GM18508 (cell line): ENCODE measurements around the gene TBX19.

Experiments used
- ATAC-seq: cut with Tn5 transposase; IDR thresholded peaks from one replicate; pipeline ENCODE4 v1.9.1; 2021; ENCODE audit warnings: moderate number of reproducible peaks; ENCODE audit not compliant: insufficient read depth, unreplicated experiment

Gene TBX19

DNA sequence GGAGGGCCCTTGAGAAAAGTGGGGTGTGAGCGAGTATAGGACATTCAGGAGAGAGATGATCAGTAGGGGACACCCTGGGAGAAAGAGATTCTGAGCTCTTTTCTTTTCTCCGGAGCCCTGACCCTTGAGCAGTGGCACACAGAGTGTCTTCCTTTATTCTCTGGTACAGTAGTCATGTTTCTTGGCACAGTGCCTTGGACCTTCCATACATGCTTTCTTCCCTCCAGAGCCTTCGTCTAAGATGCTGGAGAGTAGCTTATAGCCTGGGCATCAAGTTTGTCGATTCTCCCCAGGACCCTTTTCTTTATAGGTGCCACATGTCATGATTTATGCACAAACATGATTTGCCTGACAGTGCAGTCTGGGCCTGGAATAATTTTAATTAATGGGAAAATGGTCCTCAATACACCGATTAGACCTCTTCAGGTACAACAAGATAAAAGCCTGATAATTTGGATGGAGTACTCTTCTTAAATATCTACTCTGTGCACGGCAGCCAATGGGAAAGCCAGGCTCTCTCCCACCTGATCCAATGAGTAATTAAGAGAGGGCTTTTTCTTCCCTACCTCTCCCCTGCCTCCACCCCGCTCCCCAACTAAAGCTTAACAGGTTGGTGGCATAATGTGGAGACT lies at the start of gene TBX19:
TBX19 (plus strand) TSS at position 582 of the 632 bp plus-strand sequence. CDS start 214 bp downstream, outside the sequence.
- no peak for ATAC-seq

DNA sequence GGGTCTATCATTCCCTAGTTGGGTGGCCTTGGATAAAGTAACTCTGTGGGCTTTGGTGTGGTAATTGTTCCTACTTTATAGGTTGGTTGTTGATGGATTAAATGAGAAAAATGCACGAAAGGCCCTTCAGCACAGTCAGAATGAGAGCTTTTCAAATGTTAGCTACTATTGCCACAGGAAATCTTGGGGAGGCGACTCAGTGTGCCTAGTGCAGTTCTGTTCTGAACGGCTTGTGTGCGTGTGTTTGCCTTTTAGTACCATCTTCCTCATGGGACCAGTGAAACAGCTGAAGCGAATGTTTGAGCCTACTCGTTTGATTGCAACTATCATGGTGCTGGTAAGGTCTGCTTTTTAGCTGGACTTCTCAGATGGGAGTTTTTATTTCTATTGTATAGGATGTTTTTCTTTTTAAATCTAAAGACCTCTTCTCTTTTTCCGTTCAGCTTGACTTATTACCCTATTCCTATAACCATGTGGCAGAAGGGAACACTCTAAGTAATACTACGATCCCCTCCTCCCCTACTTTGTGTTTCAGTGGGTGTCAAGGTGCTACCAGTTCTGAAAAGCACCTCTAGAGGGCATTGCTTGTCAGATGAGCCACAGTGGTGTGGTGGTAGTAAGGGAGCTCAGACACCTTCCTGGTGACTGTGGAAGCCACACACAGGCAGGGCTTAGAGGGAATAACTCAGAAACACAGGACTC lies 45.7 kb upstream of the TBX19 start:
- peak; percentile 58 for ATAC-seq

DNA sequence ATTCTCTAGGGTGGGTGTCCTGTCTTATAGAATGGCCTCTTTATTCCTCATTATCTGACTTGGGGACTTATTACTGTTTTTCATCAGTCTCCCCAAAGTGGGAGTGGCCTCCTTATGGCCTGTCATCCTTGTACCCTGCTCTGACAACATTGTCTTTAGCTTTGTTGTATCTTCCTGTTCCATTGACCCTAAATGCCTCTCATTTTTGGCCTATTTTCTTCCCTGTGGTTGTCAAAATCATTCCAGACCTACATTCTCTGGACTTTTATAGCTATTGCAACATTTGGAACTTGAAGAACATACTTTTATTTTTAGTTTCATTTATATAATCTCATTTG lies 45.2 kb upstream of the TBX19 start:
- ATAC-seq, result no peak

DNA sequence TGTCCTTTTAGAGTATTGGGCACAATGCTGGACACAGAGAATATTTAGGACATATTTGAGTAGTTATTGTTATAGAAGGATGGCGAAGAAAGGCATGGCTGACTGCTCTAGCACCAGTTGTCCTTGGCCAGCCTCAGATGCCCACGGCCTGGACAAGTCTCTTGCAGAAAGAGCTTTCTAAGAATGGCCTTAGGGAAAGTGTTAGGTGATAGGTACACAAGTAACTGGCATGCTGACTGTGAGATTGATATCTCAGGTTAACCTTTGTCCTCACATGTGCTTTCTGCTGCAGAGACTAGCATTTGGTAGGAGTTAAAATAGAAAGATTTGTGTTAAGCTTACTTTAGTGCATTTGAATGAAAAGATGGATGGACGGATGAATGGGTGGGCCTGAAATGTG lies 44.7 kb upstream of the TBX19 start:
- no peak for ATAC-seq

DNA sequence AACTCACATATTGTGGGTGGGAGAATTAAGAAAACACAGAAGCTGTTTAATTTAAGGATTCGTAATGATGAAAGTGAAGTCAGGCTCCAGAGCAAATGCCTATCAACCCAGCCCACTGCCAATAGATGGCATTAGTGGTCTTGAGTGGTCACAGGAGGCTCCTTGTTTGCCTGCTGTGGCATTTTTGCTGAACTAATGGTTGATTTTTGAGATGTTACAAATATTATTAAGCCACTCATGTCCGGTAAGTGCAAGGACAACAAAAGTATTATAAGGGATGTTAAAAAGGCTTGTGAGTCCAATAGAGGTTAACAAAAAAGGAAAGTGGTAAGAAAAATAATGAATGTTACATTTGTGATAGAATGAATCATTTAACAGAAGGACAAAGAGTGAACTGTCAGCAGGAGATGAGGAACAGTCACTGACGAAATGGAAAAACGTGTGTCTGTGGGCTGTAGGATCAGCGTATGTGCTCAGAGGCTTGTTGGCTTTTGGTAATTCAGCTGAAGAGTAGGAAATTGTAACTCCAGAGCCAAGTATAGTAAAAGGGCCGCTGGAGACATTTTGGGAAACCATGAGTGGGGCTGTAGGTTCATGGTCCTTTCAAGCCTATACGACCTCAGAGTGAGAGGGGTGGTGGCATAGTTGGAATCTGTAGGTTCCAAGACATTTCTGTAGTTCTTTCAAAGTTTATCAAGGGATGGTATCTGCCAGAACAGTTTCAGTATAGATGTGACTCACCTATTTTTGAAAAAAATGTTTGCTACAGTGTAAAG lies 43.7 kb upstream of the TBX19 start:
- ATAC-seq, result no peak

DNA sequence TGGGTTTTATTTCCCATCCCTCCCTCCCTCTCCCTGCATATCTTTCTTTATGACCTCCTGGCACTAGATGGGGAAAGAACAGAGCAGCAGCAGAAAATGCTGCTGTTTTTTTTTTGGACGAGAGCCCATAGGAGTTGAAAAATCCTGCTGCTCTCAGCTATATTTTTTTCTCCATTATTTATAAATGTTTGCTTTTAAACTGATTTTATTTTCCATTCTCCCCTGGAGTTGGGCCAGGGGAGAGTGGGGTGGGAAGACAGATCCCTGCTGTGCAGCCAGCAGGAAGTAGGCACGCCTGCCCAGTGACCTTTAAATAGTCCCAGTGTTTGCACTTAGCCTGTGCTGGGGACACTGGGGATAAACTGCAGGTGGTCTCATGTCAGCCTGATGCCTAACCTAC lies 37.5 kb upstream of the TBX19 start:
- ATAC-seq, result no peak

DNA sequence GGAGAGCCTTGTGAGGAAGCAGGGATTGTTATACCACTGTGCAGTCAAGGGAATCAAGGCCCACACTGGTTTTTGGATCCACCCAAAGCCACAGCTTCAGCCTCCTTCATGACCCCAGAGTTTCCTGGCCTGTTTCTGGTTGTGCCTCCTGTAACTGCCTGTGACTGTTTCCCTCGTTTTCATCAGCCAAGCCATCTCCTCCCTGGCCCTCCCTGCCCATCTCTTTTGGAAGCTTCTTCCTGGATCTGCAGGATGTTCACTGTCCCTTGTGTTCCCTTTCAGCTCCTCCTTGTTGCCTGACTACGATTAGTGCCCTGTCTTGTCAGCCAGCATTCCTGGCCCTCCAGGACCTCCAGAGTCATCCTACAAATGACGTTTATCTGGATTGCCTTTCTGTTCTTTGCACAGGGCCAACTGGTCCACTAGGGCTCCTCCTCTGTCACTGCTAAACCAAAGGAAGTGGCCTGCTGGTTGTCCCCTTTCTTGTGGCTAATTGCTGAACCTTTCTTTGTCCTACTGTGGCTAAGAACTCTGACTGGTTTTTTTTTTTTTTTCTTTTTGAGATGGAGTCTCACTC lies 37.0 kb upstream of the TBX19 start:
- no peak for ATAC-seq

DNA sequence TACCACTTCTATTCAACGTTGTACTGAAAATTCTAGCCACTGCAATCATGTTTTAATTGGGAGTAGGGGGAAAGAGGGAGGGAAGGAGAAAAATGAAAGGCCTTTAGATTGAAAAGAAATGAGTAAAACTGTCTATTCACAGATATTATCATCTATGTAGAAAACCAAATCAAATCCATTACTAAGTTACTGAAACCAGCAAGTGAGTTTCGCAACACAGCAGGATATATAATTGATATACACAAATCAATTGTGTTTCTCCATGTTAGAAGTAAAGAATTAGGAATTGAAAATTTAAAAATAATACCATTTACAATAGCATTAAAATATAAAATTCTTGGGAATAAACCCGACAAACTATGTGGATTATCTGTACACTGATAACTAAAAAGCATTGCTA lies 35.6 kb upstream of the TBX19 start:
- ATAC-seq, result no peak

DNA sequence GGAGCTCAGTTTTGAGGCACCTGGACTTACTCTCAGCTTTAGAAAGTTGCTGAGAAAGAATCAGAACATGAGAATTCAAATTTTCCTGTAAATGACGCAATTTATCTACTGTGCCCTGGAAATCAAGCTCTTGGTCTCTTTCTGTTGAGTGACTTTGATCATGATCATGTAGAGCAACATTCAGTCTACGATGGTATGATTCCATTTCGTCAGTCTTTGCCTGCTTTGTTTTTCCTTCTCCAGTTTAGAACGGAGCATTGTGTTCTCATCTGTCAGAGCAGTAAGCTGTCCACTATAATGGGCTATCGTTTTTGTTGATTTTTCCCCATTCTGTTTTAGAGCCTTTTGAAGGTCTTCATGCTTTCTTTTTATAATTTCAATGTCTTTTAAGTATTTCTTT lies 34.2 kb upstream of the TBX19 start:
- ATAC-seq, result no peak

DNA sequence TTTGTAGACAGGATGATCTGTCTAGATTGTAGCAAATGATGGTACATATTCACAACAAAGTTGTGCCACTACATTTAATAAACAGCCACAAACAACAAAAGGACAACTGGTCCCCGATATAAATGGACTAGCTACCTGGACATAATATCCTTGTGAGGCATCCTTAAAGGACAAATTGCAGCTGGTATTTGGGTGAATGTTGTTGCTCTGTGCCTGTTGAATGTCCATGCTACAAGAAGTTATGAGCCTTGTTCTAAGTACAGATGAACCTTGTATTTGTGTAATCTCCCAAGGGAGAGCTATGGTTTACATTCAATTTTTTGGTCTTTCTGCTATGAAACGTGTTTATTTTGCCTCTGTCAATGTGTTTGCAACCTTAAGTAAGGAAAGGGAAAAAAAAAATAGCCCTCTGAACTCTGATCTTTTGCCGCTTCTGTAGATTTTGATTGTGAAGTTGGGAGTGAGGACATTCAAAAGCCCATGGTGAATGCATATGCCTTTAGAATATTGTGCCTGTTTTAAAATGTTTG lies 28.4 kb upstream of the TBX19 start:
- no peak for ATAC-seq

DNA sequence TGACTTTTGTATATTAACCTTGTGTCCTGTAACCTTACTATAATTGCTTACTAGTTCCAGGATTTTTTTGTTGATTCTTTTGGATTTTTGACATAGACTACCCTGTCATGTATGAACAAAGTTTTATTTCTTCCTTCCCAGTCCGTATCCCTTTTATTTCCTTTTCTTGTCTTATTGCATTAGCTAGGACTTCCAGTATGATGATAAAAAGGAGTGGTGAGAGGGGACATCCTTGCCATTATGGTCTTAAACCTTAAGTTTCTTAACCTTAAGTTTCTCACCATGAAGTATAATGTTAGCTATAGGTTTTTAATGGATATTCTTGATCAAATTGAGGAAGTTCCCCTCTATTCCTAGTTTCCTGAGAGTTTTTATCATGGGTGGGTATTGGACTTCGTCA lies 24.5 kb upstream of the TBX19 start:
- ATAC-seq, result no peak

DNA sequence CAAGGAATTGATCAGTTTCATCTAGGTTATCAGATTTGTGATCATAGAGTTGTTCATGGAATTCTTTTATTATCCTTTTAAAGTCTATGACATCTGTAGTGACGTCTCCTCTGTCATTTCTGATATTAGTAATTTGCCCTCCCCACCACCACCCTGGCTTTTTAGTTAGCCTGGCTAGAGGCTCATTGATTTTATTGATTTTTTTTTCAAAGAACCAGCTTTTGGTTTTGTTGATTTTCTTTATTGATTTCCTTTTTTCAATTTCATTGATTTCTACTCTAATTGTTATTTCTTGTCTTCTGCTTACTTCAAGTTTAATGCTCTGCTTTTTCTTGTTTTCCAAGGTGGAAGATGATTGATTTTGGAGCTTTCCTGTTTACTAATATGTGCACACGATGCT lies 23.3 kb upstream of the TBX19 start:
- no peak for ATAC-seq

DNA sequence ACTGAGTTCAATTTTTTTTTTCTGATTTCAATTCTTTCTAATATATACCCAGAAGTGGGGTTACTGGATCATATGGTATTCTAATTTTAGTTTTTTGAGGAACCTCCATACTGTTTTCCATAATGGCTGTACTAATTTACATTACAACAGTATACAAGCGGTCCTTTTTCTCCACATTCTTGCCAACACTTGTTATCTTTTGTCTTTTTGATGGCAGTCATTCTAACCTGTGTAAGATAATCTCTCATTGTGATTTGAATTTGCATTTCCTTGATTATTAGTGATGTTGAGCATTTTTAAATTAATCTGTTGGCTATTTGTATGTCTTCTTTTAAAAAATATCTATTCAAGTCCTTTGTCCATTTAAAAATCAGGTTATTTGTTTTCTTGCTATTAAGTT lies 21.1 kb upstream of the TBX19 start:
- ATAC-seq, result no peak

DNA sequence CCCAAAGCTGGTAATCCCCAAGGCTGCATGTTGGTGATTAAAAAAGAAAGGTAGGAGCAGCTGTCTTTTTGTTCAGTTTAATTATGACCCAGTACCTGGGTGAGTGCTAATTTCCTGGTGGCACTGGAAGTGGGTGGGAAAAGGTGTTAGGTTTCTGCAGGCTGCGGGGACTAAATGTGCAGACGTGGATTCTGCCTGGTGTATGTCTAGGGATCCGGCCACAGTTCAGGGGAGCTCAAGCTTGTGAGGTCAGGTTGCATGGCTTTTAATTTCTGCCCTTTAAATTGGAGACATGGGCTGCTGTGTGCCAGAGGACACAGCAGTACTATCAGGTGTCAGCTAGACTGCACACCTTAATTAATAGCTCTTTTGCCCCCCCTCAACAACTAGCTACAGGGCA lies 20.3 kb upstream of the TBX19 start:
- ATAC-seq, result no peak

DNA sequence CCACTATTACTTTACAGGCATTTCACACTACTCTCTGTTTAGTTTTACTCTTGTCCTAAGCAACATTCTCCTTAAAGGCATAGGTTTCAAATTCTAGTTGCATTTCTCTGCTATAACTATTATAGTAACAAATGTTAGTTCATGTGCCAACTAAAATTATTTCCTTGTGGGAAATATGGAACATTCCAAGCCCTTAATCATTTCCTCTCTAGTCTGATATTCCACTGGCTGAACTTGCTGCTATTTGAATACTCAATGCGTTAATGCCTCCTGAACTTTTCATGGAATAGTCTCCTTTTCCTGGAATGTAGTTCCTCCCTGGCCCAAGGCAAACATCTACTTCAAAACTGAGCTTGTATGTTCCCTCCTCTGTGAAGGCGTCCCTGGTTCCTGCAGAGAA lies 19.3 kb upstream of the TBX19 start:
- no peak for ATAC-seq

DNA sequence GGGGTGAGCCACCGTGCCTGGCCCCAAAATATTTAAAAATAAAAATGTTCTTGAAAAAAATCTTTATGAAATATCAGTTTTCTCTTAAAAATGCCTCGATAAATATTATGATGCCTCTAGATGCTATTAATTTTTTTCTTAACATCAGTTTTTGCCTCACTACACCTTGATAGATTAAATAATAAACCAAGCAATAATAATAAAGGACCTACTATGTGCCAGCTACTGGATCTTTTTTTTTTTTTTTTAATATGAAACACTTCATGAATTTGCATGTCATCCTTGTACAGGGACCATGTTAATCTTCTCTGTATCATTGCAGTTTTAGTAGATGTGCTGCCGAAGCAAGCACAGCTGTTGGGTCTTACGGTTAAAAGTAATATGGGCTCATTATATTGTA lies 17.5 kb upstream of the TBX19 start:
- ATAC-seq, result no peak

DNA sequence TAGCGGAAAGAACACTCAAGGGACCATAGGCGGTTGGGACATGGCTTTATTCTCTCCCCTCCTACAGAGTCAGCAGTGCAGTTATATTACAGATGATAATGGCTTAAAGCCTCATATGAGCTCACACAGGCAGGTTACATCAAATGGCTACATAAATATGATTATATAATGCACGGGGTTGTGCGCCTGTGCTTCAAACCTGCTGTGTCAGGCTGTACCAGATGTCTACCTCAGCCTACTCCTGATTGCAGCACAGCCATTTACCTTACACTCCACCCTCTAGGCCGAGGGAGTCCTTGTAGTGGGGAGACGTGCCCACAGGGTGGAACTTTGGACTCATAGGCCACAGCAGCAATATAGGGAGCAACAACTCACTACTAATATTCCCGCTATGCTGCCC lies 16.4 kb upstream of the TBX19 start:
- ATAC-seq, result no peak

DNA sequence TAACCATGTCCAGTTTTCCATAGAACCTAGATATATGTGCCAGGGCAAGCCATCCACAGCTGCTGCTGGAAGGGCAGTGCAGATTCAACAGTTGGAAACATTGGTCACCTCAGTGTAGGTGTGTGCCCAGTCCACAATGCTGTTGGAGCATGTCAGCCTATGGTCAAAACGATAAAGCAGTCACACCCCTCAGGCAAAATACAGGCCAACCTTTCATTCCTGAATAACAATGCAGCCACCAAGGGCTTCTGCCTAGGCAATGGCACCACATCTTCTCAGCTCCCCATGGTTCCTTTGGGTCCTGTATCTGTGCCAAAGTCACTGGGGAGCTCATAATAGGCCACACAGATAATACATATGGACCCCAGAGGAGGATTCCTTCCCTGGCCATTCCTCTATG lies 15.1 kb upstream of the TBX19 start:
- no peak for ATAC-seq

DNA sequence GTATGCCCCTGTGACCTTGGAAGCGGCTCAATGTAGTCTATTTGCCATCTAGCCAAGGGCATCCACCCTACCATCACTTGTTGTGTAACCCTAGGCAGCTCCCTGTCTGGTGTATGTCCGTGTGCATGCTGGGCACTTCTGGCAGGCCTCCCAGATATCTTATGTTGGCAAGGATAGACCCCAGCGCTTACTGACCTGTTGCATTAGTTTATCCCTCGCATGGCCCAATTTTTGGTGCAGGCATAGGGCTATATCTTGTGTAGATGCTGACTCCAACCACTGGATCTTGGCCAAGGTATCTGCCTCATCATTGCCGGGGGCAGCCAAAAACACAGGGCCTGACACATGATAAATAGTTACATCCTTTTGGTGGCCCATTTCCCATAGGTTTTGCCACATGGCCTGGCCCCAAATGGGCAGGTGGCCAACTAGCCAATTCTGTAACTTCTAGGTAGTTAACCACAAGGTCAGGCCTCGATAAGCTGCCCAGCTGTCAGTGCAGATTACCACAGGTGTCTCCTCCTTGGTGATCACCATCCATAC lies 14.0 kb upstream of the TBX19 start:
- no peak for ATAC-seq

DNA sequence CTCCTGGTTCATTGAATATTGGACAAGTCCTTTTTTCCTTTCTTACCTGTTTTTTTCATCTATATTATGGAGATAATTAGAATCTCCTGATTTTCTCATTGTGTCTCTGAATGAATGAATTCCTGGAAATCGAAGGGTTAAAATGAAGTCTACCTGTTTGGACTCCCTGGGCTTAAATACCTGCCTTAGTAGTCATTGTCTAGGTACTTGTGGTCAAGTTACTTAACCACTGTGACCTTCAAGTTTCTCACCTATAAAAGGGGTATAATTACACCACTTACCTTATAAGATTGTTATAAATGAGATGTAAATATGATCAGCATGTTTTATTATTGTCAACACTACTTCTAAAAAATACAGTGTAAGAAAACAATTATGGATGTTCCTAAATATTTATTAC lies 9.0 kb upstream of the TBX19 start:
- ATAC-seq, result no peak

DNA sequence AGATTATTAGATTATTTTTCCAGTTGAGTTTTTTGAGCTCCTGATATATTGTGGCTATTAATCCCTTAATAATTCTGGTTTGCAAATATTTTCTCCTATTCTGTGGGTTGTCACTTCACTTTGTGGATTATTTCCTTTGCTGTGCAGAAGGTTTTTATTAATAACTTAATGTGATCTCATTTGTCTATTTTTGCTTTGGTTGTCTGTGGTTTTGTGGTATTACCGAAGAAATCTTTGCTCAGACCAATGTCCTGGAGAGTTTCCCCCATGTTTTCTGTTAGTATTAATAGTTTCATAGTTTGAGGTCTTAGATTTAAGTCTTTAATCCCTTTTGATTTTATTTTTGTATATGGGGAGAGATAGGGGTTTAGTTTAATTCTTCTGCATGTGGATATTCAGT lies 7.1 kb upstream of the TBX19 start:
- ATAC-seq, result no peak
